ENCODE data around the gene AEN.

AEN gene

DNA sequence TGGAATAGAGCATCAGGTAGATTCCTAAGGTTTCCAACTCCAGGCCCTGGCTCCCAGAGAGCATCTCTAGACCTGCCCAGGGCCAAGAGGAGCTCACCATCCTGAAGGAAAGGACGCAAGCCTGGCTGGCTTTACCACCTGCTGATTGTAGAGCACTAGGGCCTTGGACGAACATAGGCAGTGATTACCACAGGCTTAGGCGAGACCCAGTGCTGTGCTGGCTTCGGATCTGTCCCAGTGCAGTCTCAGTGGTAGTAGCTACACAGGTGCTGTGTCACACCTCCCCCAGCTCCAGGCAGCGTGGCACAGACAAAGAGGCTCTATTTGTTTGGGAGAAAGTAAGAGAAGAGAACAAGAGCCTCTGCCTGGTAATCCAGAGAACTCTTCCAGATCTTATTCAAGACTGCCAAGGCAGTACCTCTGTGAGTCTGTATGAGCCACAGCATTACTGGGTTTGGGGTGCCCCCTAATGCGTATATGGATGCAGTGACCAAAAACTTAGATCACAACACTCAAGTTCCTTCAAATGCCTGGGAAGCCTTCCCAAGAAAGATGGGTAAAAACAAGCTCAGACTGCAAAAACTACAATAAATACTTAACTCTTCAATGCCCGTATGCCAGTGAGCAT is 43.1 kb downstream of the AEN start:
- no peak for DNase-seq (ENCODE audit: low read depth in 2 of 2)

DNA sequence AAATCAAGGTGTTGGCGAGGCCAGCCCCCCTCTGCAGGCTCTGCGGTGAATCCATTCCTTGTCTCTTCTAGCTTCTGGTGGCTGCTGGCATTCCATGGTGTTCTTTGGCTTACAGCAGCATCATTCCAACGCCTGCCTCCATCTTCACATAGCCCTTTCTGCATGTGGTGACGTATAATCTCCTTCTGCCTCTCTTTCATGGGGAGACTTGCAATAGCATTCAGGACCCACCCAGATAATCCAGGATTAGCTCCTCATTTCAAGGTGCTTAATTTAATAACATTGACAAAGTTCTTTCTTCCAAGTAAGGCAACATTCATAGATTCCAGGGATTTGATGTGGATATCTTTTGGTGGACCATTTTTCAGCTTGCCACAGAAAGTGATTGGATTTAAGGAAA is 53.5 kb downstream of the AEN start:
- no peak for DNase-seq (ENCODE audit: low read depth in 2 of 2)

DNA sequence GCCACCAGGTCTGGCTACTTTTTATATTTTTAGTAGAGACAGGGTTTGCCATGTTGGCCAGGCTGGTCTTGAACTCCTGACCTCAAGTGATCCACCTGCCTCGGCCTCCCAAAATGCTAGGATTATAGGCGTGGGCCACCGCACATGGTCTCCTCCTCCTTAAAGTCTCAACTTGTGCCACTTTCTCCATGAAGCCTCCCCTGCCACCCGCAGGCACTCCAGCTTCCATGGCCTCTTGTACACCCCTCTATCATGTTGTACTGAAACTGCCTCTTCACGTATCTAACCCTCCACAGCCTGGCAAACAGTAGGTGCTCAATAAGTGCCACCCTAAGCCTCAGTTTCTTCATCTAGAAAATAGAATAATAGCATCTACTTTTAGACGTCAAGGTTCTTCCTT is 57.6 kb downstream of the AEN start:
- no peak for DNase-seq (ENCODE audit: low read depth in 2 of 2)

DNA sequence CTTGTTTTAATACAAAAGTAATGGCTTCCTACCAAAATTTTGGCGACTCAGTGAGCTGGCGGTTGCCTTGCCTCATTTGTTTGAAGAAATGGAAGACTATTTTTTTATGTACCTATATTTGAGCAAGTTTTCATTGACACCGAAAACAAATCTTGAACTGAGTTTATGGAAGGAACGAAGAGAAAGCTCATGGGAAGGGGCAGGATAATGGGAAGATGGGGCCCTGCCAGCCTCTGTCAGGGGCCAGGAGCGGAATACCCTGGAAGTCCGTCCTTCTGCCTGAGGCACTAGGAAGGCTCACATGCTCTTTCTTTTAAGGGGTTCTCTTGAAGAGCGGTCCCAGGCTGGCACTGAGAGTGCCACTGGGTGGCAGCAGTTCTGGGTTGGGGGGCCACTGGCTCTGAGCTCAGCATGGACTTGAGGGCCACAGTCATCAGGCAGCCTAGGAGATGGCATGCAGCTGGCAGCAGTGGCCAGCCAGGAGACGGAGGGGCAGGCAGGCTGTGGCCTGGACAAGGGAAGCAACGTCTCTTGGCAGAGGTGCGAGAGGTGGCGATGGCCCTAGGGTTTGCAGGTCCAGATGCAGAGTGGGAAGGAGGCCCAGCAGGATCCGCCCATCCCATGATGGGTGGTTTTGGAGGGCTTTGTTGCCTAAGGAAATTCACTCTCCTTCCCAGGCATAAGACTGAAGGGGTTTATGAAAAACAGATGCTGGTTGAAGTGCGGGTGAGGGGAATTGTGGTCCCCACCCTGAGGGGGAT is 59.3 kb downstream of the AEN start:
- DNase-seq (ENCODE audit: low read depth in 2 of 2): no peak

DNA sequence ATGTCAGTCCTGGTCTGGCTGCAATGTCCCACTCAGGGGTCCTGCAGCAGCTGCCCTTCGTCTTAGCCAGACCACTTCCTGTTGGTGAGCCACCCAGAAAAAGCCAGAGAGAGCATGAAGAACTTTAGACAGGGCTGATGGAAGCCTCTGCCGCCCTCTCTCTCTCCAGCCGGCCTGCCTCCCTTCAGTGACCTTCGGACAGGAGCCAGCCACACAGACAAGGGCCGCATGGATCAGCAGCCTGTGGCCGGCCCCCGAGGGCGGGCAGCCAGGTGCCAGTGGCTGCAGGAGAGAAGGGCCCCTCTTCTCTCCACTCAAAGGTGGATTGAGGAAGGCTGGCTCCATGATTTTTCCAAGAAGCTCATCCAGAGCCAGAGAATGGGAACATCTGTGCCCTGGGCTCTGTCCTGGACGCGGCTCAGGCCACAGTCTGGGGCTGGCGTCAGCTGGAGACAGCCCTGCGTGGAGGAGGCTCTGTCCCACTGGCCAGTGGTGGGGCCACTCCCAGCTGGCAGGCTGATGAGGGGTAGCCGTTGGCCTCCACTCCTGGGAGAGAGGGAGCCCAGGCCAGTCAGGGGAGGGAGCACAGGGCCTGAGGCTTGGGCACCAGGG is 60.6 kb downstream of the AEN start:
- no peak for DNase-seq (ENCODE audit: low read depth in 2 of 2)

All from stimulated activated CD8-positive, alpha-beta memory T cell treated with anti-CD3 and anti-CD28 coated beads, Interleukin-2, amount 100 ng/mL, for 1 hour (primary cell).